Renal cortex interstitium (tissue), 11 donors: ENCODE data around the gene CIPC. TPM values are rescaled to one million over a fixed set of nuclear protein-coding genes. Genes with fewer than 3 reads are reported as not detected.

Experiments
- DNase-seq, 11 donors: peaks; one replicate each; pipeline ENCODE4 v3.0.0-alpha.2; 2013; ENCODE audit warnings: low read depth in 9 of 11, low spot score in 4 of 11; ENCODE audit errors: extremely low read depth in 1 of 11
- polyA plus RNA-seq, 3 donors: library from polyadenylated mRNA; unstranded; fragments of 120-200 nt; gene quantifications; one replicate each; pipeline ENCODE4 v1.2.1, GENCODE V29; 2013; ENCODE audit not compliant: insufficient read length in 3 of 3

CIPC gene
- polyA plus RNA-seq, 3 donors, result 21.8 to 29.0 (median 26.0) TPM

DNA sequence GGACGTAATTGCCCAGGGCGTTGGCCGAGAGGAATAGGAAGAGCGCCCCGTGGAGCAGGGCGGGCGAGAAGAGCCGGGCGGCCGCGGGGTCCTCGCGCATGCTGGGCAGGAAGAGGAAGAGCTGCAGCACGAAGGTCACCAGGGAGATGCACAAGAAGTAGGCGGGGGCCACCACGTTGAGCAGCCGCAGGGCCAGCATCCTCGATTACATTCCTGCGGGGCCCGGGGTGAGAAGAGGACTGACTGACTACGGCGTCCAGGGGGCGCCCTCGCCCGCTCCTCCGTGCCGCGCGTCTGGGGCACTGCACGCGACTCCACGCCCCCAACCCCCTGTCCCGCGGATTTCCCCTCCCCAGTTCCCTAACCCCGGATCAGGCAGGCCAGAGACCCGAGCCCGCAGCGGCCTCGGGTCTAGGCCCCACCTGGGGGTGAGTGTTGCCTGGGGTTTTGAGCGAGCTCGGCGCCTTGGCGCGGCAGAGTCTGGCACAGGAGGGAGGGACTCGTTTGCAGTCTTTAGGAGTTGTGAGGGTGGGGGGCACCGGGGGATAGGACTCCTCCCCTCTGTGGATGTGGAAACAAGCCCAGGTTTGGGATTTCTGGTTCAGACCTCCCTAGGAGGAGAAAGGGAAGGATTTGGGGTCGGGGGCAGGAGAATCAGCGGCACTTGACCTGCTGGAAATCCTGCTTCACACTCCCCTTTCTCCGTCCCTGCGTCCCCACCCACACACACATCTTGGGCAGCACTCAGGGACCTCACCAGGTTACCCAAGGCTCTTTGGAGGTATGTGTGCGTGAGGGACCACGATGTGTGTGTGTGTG is 41.7 kb downstream of the CIPC start:
- no peak for DNase-seq

DNA sequence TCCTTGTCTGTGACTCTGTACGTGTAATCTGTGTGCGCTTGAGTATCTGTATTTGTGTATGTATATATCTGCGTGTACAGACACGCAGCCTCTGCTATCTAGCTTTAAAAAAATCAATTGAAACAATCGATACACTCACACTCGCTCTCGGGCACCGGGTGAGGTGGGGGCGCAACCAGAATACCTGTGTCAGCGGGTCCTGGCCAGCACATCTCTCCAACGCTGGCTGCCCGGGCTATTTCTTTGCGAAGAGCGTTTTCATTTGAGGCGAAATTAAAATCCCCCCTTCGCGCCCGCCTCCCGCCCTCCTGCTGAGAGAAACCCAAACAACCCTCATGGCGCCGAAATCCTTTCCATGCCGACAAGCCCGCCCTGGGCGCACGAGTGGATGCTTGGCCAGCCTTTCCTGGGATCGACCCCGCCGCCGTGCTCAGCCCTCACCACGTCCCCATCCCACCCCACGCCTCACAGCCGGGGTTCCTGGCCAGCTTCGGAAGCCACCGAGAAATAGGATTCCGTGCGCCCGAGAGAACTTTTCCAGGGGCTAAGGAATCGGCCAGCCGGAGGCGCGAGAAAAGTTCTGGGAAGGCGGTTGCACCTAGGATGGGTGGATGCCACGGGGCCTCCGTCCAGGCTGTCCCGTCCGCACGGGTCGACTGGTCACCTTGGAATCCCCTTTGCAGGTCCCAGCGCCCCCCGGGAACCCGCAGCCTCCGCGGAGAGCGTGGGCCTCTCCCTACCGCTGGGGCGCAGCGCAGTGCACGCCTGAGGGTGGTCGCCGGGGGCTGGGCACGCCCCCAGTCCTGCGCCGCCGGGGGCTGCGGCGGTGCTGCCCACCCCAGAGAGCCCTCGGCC is 42.5 kb downstream of the CIPC start:
- DNase-seq, result no peak

DNA sequence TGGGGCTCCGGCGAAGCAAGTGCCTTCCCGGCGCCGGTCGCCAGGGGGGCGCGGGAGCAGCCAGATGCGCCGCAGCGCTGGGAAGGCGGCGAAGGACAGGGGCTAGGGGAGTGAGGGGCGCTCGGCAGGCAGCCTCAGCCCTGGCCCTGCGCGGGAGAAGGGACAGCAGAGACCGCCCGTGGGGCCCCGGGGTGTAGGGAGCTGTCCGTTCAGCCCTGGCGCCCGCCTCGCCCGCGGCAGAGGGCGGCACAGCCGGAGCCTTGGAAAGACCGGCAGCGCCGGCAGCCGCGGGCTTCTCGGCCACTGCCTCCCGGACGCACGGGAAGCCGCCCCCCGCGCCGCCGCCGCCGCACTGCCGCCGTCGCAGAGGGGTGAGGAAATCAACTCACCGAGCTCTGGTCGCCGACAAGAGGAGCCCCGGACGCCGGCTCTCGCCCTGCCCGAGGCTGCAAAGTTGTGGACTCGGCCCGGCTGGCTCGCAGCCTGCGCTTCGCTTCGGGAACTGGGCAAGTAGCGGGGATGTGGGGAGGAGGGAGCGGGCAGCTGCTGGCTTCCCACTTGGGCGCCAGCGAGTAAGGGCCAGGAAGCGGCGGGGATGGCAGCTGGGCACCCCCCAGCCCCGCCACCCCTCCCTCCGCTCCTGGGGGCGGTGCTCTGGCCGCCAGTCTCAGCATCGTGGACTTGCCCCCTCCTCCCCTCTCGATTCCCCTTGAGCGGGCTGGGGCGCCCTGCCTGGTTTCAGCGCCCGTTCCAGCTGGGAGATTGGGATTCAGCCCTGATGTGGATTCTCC is 43.4 kb downstream of the CIPC start, which contains the start of gene ZDHHC22:
TSS of gene ZDHHC22 (minus strand) at position 578 of the 791 bp plus-strand sequence. CDS start 2,053 bp downstream, outside the sequence.
- no peak for DNase-seq

DNA sequence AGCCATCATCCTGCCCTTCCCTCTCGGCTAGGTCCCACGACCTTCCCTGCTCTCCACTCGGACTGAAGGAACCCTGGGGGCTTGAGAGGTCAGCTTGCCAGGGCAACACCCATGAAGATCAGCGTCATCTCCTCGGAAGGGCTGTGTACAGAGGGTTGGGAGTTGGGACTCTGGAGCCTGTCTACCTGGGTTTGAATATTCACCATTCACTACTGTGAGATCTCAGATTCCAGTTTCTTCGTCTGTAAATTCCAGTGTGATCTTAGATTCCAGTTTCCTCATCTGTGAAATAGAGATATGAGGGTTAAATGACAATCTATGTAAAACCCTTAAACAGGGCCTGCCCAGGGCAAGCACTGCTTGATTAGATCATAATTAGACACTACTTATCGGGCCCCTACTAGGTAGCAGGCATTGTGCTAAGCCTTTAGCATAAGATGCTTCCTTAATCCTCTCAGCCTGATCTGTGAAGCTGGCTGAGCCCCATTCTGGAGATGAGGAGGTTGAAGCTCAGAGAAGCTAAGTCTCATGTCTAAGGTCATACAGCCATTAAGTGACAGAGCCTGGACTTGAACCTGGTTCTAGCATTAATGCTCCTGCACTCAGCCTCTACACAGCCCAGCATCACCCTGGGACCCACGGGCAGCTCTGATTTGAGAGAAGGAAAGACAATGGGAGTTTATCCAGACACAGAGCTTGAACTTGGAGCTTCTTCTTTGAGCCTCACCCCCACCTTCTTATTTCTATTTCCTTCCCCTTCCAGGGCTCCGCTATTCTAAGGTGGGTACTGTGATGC is 44.1 kb downstream of the CIPC start:
- no peak for DNase-seq

DNA sequence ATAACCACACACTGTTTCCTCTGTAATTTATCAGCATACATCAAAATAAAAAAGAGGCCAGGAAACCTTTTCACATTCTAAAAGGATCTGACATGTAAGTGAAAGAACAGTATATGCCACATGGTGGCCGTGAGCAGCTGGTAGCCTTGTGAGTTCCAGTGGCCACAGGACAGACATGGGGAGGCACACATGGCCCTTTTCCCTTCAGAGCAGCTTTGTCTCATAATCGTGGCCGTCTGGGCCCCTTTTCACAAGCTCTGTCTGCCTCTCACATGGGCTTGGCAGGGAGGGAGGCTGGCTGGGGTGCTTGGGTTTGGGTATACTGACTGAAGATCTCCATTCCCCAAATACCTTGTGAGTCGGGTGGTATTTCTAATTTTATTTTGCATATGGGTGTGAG is 45.0 kb downstream of the CIPC start:
- DNase-seq, result no peak

DNA sequence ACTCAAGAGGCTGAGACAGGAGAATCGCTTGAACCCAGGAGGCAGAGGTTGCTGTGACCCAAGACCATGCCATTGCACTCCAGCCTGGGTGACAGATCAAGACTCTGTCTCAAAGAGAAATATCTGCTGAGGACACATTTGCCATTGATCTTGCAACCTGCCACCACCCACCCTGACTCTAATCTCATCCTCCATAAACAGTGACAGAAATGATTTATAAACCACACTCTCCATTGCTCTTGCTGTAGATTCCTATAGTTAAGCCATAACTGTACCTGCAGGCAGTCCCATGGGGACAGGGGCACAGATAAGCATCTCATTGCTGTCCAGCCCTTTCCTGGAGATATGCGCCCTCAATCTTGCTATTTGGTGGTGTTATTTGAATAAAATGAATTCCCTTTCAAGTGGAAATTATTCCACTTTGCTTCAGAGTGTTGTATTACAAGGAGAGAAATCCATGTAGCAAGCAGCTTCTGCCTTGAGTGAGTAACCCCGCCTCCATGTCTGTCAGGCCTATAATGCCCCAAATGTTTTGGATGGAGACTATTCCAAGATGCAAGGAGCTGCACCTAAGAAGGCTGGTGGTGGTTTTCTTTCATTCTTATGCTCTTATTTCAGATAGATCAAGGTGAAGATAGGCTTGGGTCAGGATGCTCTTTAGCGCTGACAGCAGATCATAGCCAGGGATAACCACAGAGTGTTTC is 46.5 kb downstream of the CIPC start:
- DNase-seq, result no peak

DNA sequence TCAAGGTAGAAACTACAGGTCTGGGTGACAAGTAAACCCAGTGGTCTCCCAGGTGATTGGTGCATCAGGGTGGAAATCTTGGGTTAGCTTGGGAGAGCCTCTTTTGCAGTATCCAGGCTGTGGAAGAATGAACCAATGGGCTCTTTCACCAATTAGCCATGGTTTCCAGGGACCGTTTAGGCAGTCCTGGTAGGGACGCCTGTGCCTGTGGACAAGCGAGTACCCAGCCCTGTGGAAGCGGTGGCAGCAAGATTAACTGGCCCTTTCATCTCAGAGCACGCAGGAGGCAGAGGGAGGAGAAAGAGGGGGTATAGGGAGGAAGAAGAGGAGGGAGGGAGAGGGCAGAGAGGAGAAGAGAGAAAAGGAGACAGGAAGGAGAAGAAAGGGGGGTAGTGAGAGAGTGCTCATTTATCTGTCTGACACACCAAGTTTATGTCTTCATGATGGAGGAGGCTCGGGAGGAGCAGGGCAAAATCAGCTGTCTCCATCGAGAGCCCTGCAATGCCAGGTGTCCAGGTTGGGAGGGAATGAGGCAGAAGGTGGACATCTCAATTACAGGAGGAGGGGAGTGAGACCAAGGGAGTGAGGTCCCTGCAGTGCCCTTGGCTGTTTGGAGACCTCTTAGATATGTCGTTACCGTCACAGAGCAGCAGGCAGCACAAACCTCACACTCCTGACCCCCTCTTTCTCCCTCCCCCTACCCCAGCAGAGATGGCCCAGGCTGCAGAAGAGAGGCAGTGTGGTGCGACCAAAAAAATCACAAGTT is 48.1 kb downstream of the CIPC start:
- no peak for DNase-seq

DNA sequence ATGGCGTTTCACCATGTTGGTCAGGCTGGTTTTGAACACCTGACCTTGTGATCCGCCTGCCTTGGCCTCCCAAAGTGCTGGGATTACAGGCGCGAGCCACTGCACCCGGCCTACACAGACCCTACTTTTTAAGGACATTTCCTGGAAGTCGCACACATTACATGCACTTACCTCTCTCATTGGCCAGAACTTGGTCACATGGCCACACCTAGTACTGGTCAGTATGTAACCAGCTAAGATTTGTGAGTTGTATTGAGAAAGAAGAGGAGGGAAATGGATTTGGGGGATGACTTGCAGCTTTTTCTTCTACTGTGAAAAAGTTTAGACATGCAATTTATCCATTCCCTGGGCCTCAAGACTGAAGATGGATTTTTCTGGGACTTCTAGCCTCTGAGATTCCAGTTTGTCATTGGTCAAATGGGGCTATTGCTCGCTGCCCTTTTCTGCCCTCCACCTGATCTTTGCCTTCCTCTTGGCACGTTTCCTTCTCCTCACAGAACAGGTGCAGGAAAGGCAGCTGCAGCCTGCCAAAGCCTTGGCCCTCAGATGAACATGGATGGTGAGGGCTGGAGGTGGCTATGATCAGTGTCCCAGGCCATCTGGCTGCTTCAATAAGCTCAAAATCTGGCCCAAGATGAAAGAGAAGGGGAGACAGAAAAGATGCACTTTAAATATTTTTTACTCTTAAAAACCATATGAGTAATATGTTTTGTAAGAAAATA is 50.6 kb downstream of the CIPC start:
- no peak for DNase-seq

DNA sequence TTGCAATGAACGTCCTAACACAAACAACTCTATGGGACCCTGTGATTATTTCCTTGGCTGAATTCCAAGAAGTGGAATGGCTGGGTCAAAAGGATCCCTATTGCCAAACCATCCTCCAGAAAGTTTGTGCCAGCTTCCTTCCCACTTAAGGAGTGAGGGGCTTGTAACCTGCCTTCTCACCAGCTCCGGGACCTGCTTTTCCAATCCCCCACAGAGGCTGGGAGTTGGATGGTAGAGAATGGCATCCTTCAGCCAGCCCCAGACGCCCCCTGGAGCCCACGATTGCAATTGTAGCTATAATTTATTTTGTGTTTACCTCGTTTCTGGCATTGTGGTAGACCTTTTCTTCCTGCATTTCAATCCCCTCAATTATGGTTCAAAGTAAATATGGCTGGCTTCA is 53.2 kb downstream of the CIPC start:
- no peak for DNase-seq

DNA sequence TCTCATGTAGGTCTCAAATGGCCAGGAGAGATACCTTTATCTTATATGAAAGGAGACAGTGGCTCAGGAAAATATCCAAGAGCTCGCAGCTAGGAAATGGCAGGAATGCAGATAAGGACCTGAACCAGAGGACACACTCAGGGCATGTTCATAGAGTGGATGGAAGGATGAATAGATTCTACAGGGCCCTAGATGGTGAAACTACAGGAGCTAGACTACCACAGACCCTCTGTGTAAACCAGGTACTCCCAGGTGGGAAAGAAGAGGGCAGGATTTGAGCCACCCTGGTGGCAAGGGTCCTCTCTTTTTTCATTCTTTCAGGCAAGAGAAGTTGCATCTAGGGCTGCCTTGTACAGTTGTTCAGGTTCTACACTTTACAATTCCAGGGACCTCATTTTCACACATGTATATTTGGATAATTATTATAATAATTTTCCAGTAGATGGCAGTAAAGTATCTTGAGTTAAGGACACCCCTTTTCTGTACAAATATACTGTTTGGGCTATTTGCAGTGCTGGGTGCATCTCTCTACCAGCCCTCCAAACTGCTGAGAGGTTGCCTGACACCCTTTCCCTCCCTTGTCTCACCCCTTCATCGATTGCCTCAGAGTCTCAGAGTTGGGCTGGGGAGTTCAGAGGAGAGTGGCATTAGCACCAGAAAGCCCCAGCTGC is 54.0 kb downstream of the CIPC start:
- no peak for DNase-seq

DNA sequence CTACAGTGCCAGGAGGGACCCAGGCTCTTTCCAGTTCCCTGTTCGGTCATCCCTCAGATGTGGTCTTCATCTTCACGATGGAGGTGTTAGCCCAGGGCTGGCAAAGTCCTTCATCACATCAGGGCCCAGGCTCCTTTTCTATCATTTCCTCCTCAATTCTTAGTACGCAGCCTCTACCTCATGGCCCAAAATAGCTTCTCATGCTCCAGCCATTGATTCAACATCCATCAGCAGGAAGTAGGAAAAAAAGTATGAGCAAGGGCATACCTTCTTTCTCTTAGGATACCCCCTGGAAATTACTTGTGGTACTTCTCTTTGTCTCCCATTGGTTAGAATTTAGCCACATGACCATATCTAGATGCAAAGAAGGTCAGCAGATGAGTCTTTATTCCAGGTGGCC is 55.7 kb downstream of the CIPC start:
- DNase-seq, result no peak

DNA sequence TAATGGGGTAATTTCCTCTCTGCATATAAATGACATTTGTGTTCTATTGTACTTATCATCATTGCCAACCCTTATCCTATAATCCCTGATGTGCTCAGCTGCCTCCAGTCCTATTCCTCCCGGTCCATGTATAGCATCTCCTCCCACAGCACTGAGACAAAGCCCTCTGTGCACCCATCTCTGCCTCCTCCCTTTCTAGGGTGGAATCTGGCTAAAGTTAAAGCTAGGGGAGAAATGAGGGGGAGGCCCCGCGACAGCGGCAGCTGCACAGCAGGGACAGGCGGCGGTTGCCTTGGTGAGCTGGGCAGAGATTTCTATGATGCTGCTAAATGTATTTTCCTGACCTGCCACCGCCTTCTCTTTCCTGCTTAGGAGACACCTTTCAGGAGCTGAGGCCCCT is 56.4 kb downstream of the CIPC start:
- no peak for DNase-seq

DNA sequence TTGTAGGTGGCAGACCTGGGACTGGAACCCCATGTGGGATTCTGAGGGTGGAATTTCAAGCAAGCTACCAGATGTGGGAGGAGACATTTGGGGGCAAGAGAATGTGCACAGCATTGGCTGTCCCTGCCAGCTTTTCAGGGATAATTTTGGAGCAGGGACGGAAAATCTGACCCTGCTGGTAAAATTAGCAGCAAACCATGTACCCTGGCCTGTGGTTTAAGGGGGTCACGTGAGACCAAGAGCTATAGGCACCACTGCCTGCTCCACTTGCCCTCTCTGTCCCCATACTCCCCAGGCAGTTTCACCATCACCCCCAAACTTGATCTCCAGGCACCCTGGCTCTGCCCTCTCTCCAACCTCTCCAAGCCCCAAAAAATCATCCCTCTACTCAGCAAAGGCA is 57.0 kb downstream of the CIPC start:
- no peak for DNase-seq

DNA sequence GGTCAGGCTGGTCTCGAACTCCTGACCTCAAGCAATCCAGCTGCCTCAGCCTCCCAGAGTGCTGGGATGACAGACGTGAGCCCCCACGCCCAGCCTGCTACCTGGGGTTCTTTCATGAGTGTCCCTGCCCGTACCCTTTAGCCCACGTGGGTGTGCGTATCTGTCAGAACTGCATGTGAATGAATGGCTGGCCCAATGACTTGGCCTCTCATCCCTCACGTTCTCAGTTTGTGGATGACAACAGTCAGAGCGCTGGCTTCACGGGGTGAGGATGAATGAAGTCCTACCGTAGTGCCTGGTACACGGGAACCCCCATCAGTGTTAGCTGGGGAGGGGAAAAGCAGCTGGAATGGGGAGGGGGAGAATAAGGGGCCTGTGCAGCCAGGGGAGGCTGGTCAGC is 59.7 kb downstream of the CIPC start:
- no peak for DNase-seq

DNA sequence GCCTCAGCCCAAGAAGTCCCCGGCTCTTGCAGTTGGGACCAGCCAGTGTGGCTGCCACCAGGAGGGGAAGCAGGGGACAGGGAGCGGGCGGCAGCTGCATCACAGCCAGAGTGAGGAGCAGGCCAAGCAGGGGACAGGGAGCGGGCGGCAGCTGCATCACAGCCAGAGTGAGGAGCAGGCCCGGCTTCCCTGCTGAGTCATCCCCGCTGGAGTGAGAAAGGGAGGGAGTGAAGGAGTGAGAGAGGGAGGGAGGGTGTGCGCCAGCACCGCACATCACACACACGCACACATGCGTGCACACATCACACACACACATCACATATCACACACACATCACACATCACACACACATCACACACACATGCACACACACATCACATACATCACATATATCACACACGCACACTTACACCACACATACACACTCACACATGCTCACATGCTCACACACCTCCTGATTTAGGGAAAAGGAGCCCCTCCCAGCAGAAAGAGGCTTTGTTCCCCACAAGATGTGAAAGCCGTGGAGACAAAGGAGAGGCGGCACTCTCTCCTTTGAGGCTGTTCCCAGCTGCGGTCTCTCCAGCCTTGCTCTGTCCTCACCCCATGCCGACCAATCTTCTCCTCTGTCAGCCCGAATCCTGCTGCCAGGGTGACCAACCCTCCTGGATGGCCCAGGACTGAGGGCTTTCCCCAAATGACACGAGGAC is 60.3 kb downstream of the CIPC start:
- no peak for DNase-seq

DNA sequence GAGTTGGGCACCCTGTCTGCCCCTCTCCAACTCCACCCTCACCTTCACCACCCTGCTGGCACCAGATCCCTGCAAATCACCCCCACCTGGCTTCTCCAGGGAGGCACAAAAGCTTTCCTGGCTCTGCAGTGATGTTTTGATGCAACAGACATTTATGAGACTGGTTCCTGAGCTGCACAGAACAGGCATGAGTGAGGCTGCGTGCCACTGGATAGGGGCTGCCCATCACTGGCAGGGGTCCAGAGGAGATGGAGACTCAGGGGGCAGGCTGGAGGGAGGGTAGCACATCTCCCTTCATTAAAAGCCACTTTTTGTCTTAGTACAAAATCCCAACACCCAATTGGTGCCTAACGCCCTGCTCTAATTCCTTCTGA is 60.8 kb downstream of the CIPC start:
- DNase-seq, result no peak
